Panc1 (cell line): Measurements from ENCODE around the gene ELOVL2. TPM values are rescaled to one million over a fixed set of nuclear protein-coding genes. Genes with fewer than 3 reads are reported as not detected.

Experiments used
- ATAC-seq: fragments of 200-7000 bp; cut with Tn5 transposase; 2 replicates; pipeline ENCODE4 v1.9.1; 2020; ENCODE audit warnings: mild to moderate bottlenecking, moderate library complexity
- BruUV-seq: library from RNA; stranded (reverse); fragments of 400-500 nt; replicated peaks from 2 replicates; lab custom pipeline; 2021; lab: Mats Ljungman, UMichigan
- CTCF ChIA-PET: fragments of 300-600 bp; sonication (Branson Sonifier 250); formaldehyde crosslinking; loops from one replicate; lab custom pipeline; 2022; ENCODE audit warnings: antibody characterized with exemption; lab: Charles Lee
- POLR2A ChIA-PET: fragments of 300-600 bp; sonication (Branson Sonifier 250); formaldehyde crosslinking; loops from one replicate; lab custom pipeline; 2022; ENCODE audit warnings: antibody characterized with exemption; lab: Charles Lee
- DNase-seq: peaks from one replicate; pipeline ENCODE4 v3.0.0-alpha.2; 2010; ENCODE audit warnings: low read depth, low spot score
- H3K27ac ChIP-seq: 2 replicates; pipeline ENCODE4 v1.5.1; 2011; ENCODE audit warnings: mild to moderate bottlenecking, low read length, inconsistent platforms
- H3K27me3 ChIP-seq: fragments of 200-500 bp; sonication (Bioruptor generic); 2 replicates; pipeline ENCODE4 v1.6.0; 2014; ENCODE audit warnings: low read length, inconsistent platforms; ENCODE audit not compliant: control insufficient read depth, insufficient read depth
- H3K36me3 ChIP-seq: fragments of 200-500 bp; sonication (Bioruptor generic); 2 replicates; pipeline ENCODE4 v1.5.1; 2014; ENCODE audit warnings: inconsistent platforms, mild to moderate bottlenecking, low read length, moderate library complexity; ENCODE audit not compliant: control insufficient read depth, insufficient read depth
- H3K4me1 ChIP-seq: 2 replicates; pipeline ENCODE4 v1.5.1; 2011; ENCODE audit warnings: inconsistent platforms, mild to moderate bottlenecking, low read length, moderate library complexity; ENCODE audit not compliant: control insufficient read depth, insufficient read depth
- H3K4me3 ChIP-seq, 2 experiments: 2 replicates each; pipeline ENCODE4 v1.5.1; 2011 to 2012; ENCODE audit warnings: low read depth in 2 of 2, low read length in 2 of 2, mild to moderate bottlenecking in 2 of 2, inconsistent platforms in 1 of 2, moderate library complexity in 1 of 2
- H3K9me3 ChIP-seq: fragments of 200-500 bp; sonication (Bioruptor generic); 2 replicates; pipeline ENCODE4 v1.5.1; 2014; ENCODE audit warnings: low read depth, mild to moderate bottlenecking, inconsistent platforms, low read length, moderate library complexity; ENCODE audit not compliant: control insufficient read depth, insufficient read depth
- POLR2AphosphoS5 ChIP-seq: IDR thresholded peaks from 2 replicates; pipeline ENCODE4 v1.6.1; 2012; ENCODE audit warnings: mild to moderate bottlenecking, low read depth, low read length, moderate library complexity
- REST ChIP-seq, 2 experiments: IDR thresholded peaks; 2 replicates each; pipeline ENCODE4 v1.6.1; 2011 to 2012; ENCODE audit warnings: low read depth in 2 of 2, control low read depth in 1 of 2, low read length in 1 of 2, mild to moderate bottlenecking in 1 of 2, moderate library complexity in 1 of 2; ENCODE audit not compliant: insufficient read depth in 1 of 2
- SIN3A ChIP-seq: IDR thresholded peaks from 2 replicates; pipeline ENCODE4 v1.6.1; 2012; ENCODE audit warnings: low read depth, mild to moderate bottlenecking, low read length, moderate library complexity, borderline replicate concordance; ENCODE audit not compliant: insufficient read depth
- TCF7L2 ChIP-seq: IDR thresholded peaks from 2 replicates; pipeline ENCODE4 v1.6.1; 2011; ENCODE audit warnings: mild to moderate bottlenecking, low read depth, low read length, inconsistent platforms
- in situ Hi-C: cut with HindIII; loops from 2 replicates; pipeline ENCODE4 v1.10.0; 2016; ENCODE audit warnings: low sequenced_read_pairs, low pct_unique_long_range_greater_than_20kb
- intact Hi-C: fragments of 100-400 bp; cut with micrococcal nuclease; formaldehyde crosslinking; loops from one replicate; pipeline ENCODE4 v1.10.0; 2022; ENCODE audit not compliant: unreplicated experiment
- total RNA-seq: library from RNA; stranded (reverse); gene quantifications from one replicate; pipeline ENCODE4 v1.2.1, GENCODE V29; 2021; ENCODE audit not compliant: unreplicated experiment
- TF ChIP-seq, protein P1 (sequence below): fragments of 450-650 bp; IDR thresholded peaks from 2 replicates; pipeline ENCODE4 v1.5.1; 2017; ENCODE audit warnings: mild to moderate bottlenecking

The ELOVL2 gene
- total RNA-seq, 1 experiment from 2014 or later: 27.8 TPM

- Histone ChIP-seq H3K9me3 (no peaks in the 10 kb centered on the region; the same call in 1 of the 2 replicates), H3K36me3 (no peaks in the 10 kb centered on the region), H3K27me3 (no peaks in the 10 kb centered on the region), H3K4me1 (no peaks in the 10 kb centered on the region), H3K4me3 (no peak overlapping the region), H3K27ac (no peak overlapping the region)
- ChIA-PET CTCF (no interaction called here), POLR2A (no interaction called here)
- in situ Hi-C loops (no loop called here), intact Hi-C loops (no loop called here)
- TF ChIP-seq POLR2AphosphoS5 (no peak), TCF7L2 (no peak), REST (IDR thresholded peaks at IDR 0.05; ENCODE audit: insufficient read depth in 1 of 2, low read depth in 2 of 2, low read length in 1 of 2) (no peak), SIN3A (no peak)
- TF ChIP-seq, protein P1, sequence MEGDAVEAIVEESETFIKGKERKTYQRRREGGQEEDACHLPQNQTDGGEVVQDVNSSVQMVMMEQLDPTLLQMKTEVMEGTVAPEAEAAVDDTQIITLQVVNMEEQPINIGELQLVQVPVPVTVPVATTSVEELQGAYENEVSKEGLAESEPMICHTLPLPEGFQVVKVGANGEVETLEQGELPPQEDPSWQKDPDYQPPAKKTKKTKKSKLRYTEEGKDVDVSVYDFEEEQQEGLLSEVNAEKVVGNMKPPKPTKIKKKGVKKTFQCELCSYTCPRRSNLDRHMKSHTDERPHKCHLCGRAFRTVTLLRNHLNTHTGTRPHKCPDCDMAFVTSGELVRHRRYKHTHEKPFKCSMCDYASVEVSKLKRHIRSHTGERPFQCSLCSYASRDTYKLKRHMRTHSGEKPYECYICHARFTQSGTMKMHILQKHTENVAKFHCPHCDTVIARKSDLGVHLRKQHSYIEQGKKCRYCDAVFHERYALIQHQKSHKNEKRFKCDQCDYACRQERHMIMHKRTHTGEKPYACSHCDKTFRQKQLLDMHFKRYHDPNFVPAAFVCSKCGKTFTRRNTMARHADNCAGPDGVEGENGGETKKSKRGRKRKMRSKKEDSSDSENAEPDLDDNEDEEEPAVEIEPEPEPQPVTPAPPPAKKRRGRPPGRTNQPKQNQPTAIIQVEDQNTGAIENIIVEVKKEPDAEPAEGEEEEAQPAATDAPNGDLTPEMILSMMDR: no peak
- DNase-seq (no peak), ATAC-seq (no peak)
- no TSS peak for BruUV-seq
Measured at GRCh38 chr6:10968776-10969175, 75.3 kb downstream of the ELOVL2 start.

GRCh38 chr6:10964684-10965083 is 79.4 kb downstream of the ELOVL2 start:
- CTCF ChIA-PET: no interaction called here

More at GRCh38 chr6:10964684-10965083, 79.4 kb downstream of the ELOVL2 start:
- no peak overlapping the region for H3K4me3 ChIP-seq
- in situ Hi-C loops (no loop called here), intact Hi-C loops (no loop called here)
- POLR2A ChIA-PET: no interaction called here
- no peaks in the 10 kb centered on the region for H3K36me3 ChIP-seq
- no TSS peak for BruUV-seq
- DNase-seq (no peak), ATAC-seq (no peak)
- H3K4me1 ChIP-seq: 0 out of 2 replicates have a peak, but pooled peaks cover 2% of the 10 kb centered on the region
- TF ChIP-seq REST (IDR thresholded peaks at IDR 0.05; ENCODE audit: insufficient read depth in 1 of 2, low read depth in 2 of 2, low read length in 1 of 2) (no peak), TCF7L2 (no peak), POLR2AphosphoS5 (no peak), SIN3A (no peak)
- TF ChIP-seq, protein P1: no peak
- no peaks in the 10 kb centered on the region; the same call in 1 of the 2 replicates for H3K9me3 ChIP-seq
- H3K27me3 ChIP-seq: no peaks in the 10 kb centered on the region
- H3K27ac ChIP-seq: no peak overlapping the region
